ENCODE measurements around the gene LBX2.
"Not testable (repeated sequence)": the region's sequence is repeated elsewhere in the genome, so short reads cannot be mapped to it uniquely, and the experiment has no call there.

LBX2 gene

DNA sequence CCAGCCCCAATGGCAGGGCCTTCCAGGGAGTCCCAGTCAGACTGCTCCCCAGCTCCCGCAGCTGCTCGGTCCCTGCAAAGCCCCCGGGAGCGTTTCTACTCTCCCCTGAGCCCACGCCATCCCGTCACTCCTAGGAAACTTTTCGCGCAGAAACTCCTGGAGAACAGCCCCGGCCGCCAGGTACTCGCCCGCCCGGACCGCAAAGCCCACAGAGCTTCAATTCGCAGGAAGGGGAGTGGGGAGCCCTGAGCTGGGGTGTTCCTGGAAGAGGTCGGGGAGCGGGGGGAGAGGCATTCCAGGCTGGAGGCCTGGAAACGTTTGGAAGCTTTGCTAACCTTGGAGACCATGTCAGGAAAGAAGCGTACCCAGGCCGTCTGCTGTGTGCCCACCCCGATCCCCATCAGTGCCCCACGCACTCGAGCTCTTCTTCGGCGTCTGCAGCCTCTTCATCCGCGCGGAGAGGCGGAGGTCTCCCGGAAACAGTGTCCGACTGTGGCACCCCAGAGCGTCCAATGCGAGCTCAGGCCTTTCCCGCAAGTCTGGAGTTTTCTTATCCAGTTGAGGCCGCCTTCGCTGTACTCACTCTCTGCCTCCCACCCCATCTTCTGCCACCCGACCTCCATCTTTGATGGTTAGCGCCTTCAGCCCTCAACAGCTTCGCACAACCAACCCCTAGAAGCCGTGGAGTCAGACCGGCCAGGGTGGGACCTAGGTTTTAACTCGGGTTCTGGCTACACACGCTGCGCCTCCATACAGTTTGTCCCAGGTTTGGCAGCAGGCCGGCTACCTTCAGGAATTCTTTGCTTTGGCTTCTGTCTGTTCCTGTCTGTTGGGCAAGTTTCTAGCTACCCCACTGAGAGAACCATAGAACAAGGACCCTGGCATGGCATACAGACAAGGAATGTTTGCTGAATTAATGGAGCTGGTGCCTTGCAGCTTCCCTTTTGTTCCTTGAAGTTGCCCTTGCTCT, 4.4 kb upstream of the LBX2 start:
- DNase-seq (ENCODE audit: low read depth), result no peak

DNA sequence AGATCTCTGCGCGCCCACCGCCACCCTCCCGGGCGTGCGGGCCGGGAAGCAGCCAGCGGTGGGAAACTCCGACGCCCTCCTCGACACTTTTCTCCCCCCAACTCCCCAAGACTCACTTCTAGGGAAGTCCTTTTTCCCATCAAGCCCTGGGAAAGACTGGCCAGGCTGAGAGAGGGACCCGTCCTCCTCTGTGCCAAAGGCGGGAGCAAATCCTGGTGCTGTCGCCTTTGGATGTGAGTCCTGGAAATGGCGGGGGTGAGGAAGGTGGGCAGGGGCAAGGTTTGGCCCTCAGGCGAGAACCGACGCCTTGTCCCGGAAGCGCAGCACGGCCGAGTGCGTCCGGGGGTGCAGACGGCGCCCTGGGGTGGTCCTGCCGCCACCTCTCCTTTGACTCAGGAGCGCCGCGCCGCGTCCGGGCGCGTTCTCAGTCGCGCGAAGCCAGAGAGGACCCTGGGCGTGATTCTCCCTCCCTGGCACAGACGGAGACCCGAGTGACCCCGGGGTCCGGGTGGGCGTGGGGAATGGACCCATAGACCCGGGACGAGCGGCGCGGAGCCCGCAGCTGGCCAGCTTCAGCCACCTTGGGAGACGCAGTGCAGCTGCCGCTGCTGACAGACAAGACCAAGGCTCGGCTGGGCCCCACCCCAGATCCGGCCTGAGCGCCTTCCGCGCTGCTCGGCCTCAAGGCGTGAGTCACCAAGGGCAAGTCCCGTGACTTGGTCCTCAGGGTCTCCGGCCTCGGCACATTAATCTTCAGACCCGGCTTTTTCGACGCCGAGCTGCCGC, 3.5 kb upstream of the LBX2 start:
- no peak for DNase-seq (ENCODE audit: low read depth)

DNA sequence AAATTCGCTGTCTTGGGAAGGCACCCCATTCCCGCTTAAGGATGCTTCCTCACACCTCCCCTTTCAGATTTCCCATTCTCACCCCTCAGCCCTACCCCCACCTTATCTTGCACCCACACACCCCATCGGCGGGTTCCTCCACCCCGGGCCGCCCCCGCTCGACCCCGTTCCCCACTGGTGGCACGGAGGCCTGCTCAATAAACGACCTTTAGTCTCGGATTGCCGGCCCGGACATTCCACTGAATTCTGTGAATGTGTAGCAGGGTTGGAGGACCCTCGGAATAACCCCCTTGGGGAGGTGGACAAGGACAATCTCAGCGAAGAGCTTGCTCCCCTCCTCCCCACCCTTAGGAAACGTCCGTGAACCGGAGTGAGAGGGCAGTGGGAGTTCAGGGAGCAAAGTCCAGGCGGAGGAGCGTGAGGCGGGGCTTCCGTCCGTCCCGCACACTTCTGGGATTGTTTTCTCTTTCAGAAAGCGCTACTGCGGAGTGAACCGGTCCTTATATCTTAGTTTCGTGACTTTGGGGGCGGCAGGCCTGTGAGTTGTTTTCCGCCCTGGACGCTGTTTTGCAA, 2.8 kb upstream of the LBX2 start:
- no peak for DNase-seq (ENCODE audit: low read depth)

DNA sequence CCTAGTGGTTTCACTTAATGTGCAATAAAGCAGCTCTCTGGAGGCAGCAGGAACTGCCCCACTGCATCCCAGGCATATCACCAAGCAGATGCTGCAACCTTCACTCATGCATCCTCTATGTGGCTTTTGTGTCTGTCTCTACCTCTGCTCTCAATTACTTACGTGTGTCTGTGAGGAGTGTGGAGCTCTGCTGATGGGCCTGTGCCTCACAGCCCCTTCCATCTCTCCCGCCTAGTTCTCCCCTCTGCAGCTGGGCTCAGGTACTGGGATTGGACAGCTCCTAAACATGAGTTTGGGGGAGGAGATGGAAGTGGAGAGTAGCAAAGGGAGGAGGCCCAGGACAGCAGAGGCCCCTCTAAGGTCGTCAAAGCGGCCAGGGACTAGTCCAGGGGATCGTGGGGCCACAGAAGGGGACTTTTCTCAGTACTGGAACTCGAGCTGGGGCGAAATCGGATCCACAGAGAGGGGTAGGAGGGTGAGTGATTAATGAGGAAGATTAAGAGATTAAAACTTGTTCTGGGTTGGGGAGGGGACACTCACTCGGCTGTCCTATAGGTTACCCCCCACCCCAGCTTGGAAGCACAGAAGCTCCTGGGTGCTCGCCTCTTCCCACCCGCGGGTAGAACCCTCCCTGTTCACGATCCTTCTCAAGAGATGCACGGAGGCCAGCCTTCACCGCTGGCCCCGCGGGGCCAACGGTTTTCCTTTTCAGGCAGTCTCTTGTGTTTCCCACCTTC, 2.1 kb upstream of the LBX2 start:
- no peak for DNase-seq (ENCODE audit: low read depth)

DNA sequence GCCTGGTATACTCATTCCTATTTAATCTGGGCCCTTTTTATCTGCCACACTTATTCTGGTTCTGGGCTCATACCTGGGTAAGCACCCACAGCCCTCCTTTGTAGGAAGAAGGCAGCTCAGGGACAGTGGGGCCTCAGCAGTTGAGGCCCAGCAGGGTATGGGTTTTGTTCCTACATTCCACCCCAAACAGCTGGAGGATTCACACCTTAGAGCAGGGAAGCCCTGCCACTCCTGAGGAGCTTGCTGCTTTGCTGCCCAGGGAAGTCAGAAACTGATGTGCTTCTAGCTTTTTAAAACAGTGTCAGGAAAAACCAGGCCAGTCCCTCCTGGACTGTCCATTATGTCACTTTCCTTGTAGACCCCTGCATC, 1.2 kb upstream of the LBX2 start:
- no peak for DNase-seq (ENCODE audit: low read depth)

DNA sequence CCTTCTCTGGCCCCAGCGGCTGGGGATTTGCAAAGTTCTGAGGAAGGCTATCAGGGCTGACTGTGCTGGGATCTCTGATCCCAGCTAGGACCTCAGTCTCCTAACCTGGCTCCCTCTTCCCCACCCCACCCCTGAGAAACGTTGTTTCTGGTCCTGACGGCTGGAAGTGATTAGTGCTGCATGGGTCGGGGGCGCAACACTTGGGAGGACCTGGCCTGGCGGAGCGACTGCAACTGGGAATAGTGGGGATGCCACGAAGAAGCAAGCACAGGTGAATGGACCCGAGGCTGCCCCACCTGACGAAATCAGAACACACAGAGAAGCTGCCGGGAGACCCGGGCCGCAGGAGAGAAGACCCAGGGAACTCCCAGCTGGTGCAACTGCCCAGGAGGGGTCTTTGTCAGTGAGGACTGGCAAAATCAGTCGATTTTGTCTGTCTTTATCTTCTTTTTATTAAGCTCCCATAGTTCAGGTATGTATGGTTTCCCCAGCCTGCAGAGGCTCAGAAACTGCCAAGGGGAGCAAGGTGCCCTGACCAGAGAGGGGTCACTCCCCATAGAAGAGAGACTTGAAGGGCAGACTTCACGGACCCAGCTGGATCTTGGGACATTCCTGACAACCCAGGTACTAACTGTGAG, 656 bp upstream of the LBX2 start:
- DNase-seq (ENCODE audit: low read depth), result no peak

DNA sequence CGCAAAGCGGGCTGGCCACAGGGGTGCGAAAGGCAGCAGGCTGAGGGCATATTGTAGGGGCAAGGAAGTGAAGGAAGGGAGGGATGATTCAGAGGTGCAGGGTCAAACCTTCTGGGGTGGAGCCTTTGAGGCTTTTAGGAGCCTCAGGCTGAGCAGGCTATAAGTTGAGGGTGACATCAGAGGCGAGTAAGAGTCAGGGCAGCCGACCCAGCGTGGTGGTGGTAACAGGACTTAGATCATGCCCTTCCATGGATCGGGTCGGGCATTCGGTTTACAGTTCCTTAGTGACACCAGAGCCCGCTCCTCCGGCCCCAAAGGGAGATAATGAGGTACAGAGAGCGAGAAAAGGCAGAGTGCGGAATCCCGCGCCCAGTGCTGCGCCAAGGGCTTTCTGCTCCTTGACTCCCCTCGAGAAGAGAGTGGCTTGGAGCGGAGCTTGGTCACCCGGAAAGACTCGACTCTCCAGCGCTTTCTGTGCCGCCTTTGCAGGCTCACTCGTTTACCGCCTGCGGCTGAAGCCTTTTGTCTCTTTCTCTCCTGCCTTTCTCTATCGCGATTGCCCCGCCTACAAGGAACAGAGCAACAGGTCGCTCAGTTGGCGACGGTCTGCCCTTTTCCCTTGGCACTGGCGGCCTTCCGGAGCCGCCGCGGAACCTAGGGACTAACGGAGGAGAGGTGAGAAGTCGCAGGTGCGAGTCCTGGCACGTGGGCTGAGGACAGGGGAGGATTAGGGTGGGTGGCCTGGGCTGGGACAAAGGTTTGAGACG, 720 bp downstream of the LBX2 start:
- no peak for DNase-seq (ENCODE audit: low read depth)

DNA sequence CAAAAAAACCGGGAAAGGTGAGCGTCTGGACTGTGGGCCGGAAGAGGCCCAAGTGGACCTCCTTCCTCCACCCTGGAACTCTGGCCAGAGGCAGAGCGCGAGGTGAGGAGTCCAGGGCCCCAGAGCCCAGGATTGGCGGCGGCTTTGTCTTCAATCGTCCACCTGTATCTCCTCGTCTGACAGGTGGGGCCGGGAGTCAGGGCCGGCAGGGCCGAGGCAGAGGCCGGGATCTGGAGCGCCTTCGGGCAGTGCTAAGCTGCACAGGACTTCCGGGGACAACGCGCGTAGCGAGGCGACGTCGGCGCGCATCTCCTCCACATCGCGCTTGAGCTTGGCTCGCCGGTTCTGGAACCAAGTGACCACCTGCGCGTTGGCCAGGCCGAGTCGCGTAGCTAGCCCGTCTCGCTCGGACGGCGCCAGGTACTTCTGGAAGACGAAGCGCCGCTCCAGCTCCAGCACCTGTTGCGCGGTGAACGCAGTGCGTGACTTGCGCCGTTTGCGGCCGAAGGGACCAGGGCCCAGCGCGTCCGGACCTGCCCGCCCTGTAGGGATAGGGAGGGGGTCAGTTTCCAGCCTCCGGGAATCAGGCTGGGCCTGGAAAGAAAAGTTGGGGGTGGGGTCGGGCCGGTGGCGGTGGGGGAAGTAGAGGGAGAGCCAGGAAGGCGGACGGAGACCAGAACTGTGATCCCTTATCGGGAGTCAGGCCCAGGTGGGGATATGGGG, 1.5 kb downstream of the LBX2 start:
- no peak for DNase-seq (ENCODE audit: low read depth)

DNA sequence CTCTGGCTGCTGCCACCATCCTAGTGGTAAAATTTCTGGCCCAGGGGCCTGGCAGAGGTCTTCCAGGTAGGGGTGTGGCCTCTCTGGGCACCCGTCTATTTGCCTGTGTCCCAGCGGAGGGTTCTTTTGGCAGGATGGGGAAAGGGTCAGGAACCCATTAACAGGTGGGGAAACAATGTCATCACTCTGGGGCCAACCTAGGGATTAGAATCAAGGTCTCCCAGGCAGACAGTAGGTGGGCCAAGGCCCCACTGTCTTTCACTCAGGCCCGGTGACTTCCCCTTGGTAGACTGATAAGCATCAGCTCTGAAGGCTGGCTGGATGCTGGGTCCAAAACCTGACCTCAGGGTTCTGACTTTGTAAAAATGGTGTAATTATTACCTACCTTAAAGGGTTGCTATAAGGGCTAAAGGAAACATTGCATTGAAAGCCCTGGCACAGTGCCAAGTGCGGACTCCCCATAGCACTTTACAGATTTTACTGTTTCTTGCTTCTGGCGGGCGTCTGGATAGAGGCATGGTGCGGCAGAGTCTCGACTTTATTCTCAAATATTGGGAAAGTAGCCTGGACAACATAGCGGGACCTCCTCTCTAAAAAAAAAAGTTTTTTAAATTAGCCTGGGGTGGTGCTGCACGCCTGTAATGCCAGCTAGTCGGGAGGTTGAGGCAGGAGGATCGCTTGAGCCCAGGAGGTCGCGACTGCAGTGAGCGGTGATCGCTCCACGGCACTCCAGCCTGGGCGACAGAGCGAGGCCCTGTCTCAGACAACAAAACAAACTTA, 2.2 kb downstream of the LBX2 start:
- DNase-seq (ENCODE audit: low read depth), result no peak

DNA sequence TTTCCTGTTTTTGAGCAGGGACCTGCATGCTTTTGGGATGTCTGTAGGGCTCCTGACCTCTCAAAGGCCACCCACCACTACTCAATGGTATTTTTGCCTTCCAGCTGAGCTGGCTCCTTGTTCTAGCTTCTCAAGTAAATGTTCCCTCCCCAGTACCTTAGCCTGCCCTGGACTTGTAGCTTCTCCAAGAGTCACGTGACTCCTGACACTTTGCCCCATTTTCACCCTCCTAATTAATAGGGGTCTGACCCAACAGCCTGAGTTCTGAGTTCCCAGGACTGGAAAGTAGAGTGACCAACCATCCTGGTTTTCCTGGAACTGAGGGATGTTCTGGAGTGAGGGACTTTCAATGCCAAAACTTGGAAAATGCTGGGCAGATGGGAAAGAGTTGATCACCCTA, 4.0 kb downstream of the LBX2 start:
- DNase-seq (ENCODE audit: low read depth), result no peak

DNA sequence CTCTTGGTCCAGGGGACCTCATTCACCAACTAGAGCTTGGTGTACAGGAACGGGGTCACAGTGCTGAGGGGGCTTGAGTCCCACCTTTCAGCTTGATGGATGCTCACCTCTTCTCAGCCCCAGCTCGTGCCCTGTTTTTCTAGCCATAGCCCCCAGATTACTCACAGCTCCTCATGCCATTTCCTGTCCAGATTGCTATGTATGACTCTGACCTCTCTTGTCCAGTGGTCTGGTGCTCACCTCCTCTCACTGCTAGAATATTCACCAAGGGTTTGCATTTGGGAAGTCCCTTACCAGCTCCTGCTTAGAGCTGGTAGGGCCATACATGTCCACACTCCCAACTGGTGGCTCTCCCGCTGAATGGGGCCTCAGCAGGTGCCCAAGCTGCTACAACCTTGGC, 5.9 kb downstream of the LBX2 start:
- no peak for DNase-seq (ENCODE audit: low read depth)

DNA sequence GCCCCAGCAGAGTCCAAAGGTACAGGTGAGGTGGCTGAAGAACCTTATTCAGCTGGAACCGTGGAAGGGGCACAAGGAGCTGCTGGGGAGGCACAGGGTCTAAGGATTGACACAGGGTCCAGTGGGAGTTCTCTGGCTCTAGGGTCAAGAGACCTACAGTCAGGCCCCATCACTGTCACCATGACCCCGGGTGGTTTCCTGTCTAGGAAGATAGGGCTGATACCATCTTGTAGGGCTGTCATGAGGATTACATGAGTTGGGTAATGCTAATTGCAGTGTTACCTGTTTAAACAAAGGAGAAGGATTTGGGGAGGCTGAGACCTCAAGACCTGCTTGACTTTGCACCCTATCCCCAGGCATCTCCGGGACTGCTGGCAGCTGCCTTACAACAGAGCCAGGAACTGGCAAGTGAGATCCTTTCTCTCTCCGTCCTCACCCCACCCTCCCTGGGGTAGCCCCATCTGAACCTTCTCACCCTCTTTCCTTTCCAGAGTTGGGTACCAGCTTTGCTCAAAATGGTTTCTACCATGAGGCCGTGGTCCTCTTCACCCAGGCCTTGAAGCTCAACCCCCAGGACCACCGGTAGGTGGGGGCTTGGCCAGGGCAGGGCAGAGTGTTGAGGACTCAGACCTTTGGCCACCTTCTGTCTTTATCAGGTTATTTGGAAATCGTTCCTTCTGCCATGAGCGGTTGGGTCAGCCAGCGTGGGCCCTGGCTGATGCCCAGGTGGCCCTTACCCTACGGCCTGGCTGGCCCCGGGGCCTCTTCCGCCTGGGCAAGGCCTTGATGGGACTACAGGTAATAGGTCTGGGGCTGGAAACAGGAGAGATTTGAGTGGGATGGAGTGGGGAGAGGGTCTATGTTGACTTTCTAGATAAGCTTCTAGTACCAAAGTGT, 7.5 kb downstream of the LBX2 start:
- no peak for DNase-seq (ENCODE audit: low read depth)

DNA sequence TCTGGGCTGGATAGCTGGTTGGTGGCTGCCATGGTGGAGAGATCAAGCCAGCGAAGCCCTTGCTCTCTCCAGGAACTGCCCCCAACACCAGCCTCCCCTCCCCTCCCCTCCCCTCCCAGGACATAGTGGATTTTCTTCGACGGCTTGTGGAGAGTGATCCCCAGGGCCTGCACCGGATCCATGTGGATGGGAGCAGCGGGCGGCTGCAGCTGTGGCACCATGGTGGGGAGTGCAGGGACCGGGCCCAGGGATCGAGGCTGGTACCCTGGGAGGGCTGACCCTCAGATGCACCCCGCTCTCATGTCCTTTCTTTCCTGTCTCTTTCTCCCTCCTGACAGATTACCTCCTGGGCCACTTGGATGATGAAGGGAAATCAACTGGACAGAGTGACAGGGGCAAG, 9.5 kb downstream of the LBX2 start:
- no peak for DNase-seq (ENCODE audit: low read depth)

DNA sequence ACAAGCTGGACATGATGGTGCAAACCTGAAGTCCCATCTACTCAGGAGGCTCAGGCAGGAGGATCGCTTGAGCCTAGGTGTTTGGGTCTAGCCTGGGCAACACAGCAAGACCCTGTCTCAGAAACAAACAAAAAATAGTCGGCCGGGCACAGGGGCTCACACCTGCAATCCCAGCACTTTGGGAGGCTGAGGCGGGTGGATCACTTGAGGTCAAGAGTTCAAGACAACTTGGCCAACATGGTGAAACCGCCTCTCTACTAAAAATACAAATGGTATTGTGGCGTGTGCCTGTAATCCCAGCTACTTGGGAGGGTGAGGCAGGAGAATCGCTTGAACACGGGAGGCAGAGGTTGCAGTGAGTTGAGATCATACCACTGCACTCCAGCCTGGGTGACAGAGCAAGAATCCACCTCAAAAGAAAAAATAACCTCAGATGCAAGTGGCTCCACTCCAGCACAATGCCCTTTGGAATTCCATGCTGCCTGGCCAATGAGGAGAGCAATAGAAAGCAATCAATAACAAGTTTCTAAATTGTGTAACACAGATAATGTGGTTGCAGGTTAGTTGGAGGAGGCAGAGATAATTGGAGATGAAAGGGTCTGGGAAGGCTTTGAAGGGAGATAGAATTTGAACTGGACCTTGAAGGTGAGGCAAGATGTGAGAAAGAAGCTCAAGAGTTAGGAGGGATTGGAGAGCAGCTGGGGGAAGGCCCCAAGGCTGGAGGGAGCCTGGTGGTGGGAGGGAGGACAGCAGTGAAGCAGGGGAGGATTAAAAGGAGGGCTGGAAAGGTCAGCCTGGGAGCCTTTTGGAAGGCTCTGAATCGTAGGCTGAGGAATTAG, 10.5 kb downstream of the LBX2 start:
- no peak for DNase-seq (ENCODE audit: low read depth)

DNA sequence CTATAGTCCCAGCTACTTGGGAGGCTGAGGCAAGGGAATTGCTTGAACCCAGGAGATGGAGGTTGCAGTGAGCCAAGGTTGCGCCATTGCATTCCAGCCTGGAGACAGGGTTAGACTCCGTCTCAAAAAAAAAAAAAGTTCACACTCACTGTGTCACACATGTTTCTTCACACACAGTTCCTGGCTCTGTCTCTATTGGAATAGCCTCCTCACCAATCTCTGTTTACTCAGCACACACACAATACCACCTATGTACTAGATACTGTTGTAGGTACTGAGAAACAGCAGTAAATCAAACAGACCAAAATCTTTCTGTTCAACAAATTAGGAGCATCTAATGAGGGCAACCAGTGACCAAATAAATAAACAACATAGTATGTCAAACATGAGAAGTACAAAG, 13.3 kb downstream of the LBX2 start:
- DNase-seq (ENCODE audit: low read depth), result no peak

DNA sequence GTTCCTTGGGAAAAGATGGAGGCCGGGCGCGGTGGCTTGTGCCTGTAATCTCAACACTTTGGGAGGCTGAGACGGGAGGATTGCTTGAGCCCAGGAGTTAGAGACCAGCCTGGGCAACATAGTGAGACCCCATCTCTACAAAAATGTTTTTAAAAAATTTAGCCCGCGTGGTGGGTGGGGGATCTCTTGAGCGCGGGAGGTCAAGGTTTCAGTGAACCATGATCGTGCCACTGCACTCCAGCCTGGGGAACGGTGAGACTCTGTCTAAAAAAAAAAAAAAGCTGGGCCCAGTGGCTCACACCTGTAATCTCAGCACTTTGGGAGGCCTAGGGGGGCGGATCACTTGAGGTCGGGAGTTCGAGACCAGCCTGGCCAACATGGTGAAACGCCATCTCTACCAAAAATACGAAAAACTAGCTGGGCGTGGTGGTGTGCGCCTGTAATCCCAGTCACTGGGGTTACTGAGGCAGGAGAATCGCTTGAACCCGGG, 15.7 kb downstream of the LBX2 start:
- DNase-seq (ENCODE audit: low read depth), result not testable (repeated sequence)
